Measurements from ENCODE around the gene ABCC8.

The ABCC8 gene

DNA sequence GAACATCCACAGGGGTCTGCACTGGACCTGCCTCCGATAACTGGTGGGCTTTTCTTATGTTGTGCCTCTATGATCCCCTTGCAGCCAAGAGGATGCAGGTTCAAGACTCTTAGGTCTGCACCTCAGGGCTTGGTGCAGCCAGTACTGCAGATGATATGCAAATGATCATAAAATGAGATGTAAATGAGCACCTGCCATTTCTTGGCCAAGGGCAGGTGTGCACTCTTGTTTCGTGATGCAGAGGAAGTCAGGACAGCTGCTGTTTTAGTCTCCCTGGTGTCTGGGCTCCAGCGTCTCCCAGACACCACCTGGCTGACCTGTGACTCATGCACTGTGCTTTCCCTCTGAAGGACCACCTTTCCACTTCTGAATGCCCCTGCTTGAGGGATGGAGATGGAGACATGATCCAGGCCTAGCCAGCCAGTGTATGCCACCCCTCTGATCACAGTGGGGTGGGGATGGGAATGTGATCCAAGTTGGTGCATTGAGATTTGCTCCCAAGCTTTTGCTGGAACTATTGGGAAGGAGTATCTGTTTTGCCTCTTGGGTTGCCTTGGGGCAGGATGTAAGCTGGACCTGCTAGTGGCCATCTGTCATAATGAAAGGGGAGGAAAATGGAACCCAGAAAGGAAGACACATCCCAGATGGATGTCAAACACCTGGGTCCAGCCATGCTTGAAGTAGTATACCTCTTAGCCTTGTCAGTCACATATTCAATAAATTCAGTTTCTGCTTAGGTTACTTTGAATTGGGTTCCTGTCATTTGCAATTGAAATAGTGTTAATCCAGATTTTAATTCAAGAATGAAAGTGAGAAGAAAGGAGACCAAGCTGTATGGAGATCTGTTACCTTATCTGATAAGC, 84.9 kb downstream of the ABCC8 start:
- in situ Hi-C loops (cut with MboI; ENCODE audit: low sequenced_read_pairs), result loop anchor here (25.0 kb wide), 1 partner anchor 121 kb away; no protein-coding TSS in a partner anchor

- in situ Hi-C loops (cut with MboI; ENCODE audit: low sequenced_read_pairs), result loop anchor here (25.0 kb wide), 1 partner anchor 122 kb away; no protein-coding TSS in a partner anchor
Measured at GRCh38 chr11:17389957-17390649, 86.5 kb downstream of the ABCC8 start.

DNA sequence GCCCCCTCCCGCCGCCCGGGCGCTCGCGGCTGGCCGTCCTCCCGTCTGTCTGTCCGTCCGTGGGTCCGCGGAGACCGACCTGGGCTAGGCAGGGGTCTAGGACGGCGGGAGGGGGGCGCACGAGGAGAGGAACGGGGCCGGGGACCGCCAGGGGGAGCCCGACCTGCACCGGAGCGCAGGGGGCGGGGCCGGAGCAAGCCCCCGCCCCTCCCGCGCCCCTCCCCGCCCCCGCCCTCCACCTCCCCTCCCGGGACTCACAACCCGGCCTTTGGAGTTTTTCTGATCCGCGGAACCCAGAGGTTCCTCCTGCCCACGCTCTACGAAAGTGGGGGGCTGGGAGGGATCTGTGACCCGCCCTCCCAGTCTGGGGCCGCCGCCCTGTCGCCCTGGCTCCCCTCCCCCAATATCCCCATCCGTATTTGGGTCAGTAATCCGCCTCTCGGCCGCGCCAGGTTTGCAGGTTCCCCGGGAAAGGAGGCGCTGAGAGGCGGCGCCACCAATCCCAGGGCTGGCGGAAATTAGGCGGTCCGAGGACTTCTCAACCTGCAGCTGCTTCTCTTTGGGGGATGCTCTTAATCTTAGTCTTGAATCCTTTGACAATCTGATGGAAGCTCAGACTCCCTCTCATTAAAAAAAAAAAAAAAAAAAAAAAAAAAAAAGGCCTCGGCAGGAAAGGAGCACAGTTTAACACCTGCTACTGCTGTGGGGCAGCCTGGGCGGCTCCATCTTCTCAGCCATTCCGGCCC, 87.3 kb downstream of the ABCC8 start:
- in situ Hi-C loops (cut with MboI; ENCODE audit: low sequenced_read_pairs), result loop anchor here (25.0 kb wide), 1 partner anchor 123 kb away; no protein-coding TSS in a partner anchor

GRCh38 chr11:17388609-17389210, 87.9 kb downstream of the ABCC8 start, which contains the start of gene KCNJ11:
TSS of gene KCNJ11 (minus strand) at chr11:17388659. CDS start at chr11:17388091, 568 bp downstream.
- in situ Hi-C loops (cut with MboI; ENCODE audit: low sequenced_read_pairs), result loop anchor here (25.0 kb wide), 1 partner anchor 124 kb away; no protein-coding TSS in a partner anchor

DNA sequence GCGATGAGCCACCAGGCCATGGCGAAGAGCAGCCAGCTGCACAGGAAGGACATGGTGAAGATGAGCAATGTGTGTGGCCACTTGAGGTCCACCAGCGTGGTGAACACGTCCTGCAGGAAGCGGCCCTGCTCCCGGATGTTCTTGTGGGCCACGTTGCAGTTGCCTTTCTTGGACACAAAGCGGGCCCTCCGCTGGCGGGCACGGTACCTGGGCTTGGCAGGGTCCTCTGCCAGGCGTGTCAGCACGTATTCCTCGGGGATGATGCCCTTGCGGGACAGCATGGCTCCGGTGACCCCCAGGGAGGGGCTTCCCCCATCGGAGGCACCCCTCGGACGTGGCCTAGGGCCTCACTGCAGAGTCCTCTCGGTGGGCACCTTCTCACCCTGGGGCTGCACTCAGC, 88.8 kb downstream of the ABCC8 start:
- in situ Hi-C loops (cut with MboI; ENCODE audit: low sequenced_read_pairs), result loop anchor here (25.0 kb wide), 1 partner anchor 124 kb away; no protein-coding TSS in a partner anchor

GRCh38 chr11:17387254-17387653, 89.4 kb downstream of the ABCC8 start:
- in situ Hi-C loops (cut with MboI; ENCODE audit: low sequenced_read_pairs), result loop anchor here (25.0 kb wide), 1 partner anchor 125 kb away; no protein-coding TSS in a partner anchor

- in situ Hi-C loops (cut with MboI; ENCODE audit: low sequenced_read_pairs), result loop anchor here (25.0 kb wide), 1 partner anchor 126 kb away; no protein-coding TSS in a partner anchor
Measured at GRCh38 chr11:17386331-17387084, 90.1 kb downstream of the ABCC8 start.

DNA sequence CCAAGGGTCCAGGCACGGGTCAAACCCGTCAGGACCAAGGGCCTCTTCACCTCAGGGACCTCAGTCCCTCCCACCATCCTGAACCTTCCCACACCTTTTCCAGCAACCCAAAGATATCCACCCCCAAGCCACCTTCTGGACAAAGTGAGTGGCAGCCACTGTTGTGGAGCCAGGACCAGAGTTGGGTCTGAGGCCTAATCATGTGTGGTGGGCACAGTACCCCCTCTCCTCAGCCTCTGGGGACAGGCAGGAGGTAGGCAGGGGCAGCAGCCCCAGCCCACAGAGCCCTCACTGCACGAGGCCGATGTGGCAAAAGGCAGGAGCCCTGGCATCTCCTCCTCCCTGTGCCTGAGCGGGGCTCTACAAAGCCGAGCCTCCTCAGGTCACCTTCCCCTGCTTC, 90.7 kb downstream of the ABCC8 start:
- in situ Hi-C loops (cut with MboI; ENCODE audit: low sequenced_read_pairs), result loop anchor here (25.0 kb wide), 1 partner anchor 126 kb away; no protein-coding TSS in a partner anchor

GRCh38 chr11:17385492-17385891, 91.2 kb downstream of the ABCC8 start:
- in situ Hi-C loops (cut with MboI; ENCODE audit: low sequenced_read_pairs), result loop anchor here (25.0 kb wide), 1 partner anchor 127 kb away; no protein-coding TSS in a partner anchor

DNA sequence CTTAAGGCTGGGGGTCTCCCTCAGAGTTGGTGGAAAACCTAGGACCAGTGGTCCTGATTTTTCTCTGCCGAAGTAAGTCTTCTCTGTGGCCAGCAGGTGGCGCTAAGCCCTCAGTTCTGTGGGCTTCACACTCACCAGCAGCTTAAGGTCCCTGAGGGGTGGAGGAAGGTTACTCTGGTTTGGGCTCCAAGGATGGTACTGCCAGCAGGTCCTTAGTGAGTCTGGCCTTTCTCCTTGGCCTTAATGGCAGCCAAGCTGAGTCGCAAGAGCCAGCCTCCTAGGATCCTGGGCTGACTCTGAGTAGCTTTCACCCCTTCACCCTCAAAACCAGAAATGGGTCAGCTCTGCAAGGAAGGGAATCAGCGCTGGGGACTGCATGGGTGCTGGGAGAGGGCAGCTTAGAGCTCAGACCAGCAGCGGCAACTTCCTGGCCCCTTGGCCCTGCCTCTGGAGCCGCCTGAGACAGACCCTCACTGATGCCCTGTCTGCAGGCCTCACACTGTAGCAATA, 92.6 kb downstream of the ABCC8 start:
- in situ Hi-C loops (cut with MboI; ENCODE audit: low sequenced_read_pairs), result loop anchor here (25.0 kb wide), 1 partner anchor 128 kb away; no protein-coding TSS in a partner anchor

- in situ Hi-C loops (cut with MboI; ENCODE audit: low sequenced_read_pairs), result loop anchor here (25.0 kb wide), 1 partner anchor 129 kb away; no protein-coding TSS in a partner anchor
Measured at GRCh38 chr11:17383461-17383860, 93.2 kb downstream of the ABCC8 start.

DNA sequence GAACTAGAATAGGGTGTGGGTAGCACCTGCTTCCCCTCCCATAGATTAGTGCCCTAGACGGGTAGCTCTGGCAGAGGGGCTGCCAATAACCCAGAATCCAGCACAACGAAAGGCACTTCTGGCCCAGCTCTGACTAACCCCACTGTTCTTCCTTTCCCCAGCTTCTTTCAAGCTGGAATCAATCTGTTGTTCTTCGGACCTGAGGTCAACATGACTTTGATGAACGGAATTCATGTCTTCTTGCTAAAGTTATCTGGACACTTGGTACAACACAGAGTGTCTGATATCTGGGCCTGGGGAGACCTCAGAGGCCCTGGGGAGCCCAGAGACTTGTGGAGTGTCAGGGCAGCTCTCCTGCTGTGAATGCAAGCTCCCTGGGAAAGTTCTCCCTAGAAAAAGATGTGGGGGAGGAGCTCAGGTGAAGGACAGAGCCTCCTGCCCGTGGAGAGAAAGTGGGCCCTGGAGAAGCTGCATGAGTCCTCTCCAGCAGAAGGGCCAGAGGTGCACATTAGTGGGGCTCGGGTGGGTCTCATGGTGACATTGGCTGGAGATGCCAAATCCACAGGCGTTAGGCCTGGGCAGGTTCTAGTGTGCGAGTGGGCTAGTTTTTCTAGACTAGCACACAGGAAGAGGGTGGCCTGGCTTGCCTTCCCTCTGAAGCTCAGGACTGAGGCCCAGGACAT, 94.5 kb downstream of the ABCC8 start:
- in situ Hi-C loops (cut with MboI; ENCODE audit: low sequenced_read_pairs), result loop anchor here (25.0 kb wide), 1 partner anchor 130 kb away; no protein-coding TSS in a partner anchor

DNA sequence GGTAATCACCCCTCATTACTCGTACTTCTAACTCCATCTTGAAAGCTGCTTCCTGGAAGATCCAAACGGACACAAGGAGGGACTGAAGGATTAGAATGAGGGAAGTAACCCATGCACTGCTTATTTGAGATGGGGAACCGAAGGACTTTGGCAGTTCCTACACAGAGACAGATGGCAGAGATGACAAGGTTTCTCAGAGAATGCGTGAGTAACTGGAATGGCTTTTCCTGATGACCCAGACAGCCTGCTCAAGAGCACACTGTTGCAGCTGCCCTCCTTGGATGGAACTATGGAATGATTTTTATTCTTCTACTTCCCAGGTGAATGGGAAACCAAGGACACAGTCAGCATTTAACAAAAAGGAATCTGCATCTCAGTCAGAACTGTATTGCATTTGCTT, 95.5 kb downstream of the ABCC8 start:
- in situ Hi-C loops (cut with MboI; ENCODE audit: low sequenced_read_pairs), result loop anchor here (25.0 kb wide), 1 partner anchor 131 kb away; no protein-coding TSS in a partner anchor

- in situ Hi-C loops (cut with MboI; ENCODE audit: low sequenced_read_pairs), result loop anchor here (25.0 kb wide), 1 partner anchor 133 kb away; no protein-coding TSS in a partner anchor
Measured at GRCh38 chr11:17379383-17380180, 97.1 kb downstream of the ABCC8 start.

- in situ Hi-C loops (cut with MboI; ENCODE audit: low sequenced_read_pairs), result loop anchor here (25.0 kb wide), 1 partner anchor 134 kb away; no protein-coding TSS in a partner anchor
Measured at GRCh38 chr11:17378655-17379054, 98.0 kb downstream of the ABCC8 start.

DNA sequence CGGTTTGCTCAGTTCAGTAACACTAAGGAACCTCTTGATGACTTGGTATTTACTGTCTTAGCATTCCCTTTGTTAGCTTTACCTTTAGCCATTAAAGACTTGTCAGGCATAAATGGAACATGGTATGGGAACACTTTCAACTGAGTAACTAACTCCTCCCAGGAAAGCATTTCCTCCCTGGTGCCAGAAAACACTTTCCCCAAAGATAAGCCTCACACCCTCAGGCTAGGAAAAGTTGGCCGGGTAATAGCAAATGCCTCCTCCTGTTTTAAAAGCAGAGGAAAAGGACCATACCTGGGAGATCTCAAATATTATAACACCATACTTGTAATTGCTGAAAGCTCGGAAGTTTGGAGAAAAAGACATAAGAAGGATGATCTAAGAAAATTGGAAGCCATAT, 100.2 kb downstream of the ABCC8 start:
- in situ Hi-C loops (cut with MboI; ENCODE audit: low sequenced_read_pairs), result loop anchor here (25.0 kb wide), 1 partner anchor 136 kb away; no protein-coding TSS in a partner anchor

DNA sequence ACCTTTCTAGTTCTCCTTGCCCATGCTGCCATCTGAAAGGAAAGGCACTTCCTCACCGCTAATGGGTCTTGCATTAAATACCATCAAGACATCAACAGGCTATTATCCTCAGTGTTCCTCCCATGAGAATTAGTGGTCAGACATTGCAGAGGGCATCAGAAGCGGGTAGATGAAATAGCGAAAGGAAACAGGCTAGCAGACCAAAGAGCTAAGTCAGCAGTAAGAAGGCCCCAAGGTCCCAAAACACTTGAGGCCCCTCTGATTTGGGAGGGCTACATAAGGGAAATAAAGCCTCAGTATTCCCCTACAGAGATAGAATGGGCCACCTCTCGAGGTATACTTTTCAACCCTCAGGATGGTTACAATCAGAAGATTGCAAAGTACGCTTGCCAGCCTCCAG, 101.1 kb downstream of the ABCC8 start:
- in situ Hi-C loops (cut with MboI; ENCODE audit: low sequenced_read_pairs), result loop anchor here (25.0 kb wide), 1 partner anchor 137 kb away; no protein-coding TSS in a partner anchor

Data from HL-60/S4 treated with retinoic acid at 250 ng/mL for 4 days and 3 days (cell line).